Ishikawa (cell line): ENCODE data around the gene ZNF334.

Experiments
- CEBPB ChIP-seq: IDR thresholded peaks from 2 replicates; pipeline ENCODE4 v1.6.1; 2012
- TAF1 ChIP-seq: IDR thresholded peaks from 2 replicates; pipeline ENCODE4 v1.6.1; 2012; ENCODE audit warnings: low read depth, mild to moderate bottlenecking
- TF ChIP-seq, protein P1 (sequence below): IDR thresholded peaks from 2 replicates; pipeline ENCODE4 v1.6.1; 2012

DNA sequence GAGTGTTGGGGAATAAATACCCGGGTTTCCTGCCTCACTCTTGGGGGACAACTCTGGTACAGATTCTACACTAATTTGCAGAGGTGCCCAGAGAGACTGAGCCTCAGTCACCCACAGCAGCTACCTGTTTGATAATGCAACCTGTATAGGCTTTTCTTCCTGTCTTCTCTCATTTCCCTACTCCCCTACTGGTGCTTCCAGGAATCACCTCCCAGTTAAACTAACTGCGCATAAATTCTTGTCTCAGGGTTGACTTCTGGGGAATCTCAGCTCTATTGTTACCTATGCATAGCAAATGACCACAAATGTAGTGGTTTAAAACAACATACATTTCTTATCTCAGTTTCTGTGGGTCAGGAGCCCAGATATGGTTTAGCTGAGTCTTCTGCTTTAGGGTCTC, 25.8 kb upstream of the ZNF334 start:
- no peak for TF ChIP-seq TAF1
- no peak for TF ChIP-seq CEBPB
- TF ChIP-seq, protein P1, sequence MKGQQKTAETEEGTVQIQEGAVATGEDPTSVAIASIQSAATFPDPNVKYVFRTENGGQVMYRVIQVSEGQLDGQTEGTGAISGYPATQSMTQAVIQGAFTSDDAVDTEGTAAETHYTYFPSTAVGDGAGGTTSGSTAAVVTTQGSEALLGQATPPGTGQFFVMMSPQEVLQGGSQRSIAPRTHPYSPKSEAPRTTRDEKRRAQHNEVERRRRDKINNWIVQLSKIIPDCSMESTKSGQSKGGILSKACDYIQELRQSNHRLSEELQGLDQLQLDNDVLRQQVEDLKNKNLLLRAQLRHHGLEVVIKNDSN = no peak
